ENCODE data around the gene PNMA1. TPM values are rescaled to one million over a fixed set of nuclear protein-coding genes. Genes with fewer than 3 reads are reported as not detected.
A peak's percentile ranks its signal among the peaks of the same experiment; 100 is the strongest.

The PNMA1 gene
- total and polyA plus RNA-seq, 2 of the 13 experiments (the other 11 are each of a cell fraction or from before 2014, with no cell fraction given): 7.0 to 8.3 TPM

GRCh38 chr14:73763396-73763795 is 49.2 kb upstream of the PNMA1 start (continued):
- TF ChIP-seq RERE (CRISPR knock-in tag; IDR thresholded peaks at IDR 0.05; ENCODE audit: low read depth): no peak
- TF ChIP-seq, protein P1, sequence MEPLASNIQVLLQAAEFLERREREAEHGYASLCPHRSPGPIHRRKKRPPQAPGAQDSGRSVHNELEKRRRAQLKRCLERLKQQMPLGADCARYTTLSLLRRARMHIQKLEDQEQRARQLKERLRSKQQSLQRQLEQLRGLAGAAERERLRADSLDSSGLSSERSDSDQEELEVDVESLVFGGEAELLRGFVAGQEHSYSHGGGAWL (CRISPR knock-in tag; IDR thresholded peaks at IDR 0.05): no peak
- TF ChIP-seq CREB1 (IDR thresholded peaks at IDR 0.05): no peak
- TF ChIP-seq CREB1 (CRISPR knock-in tag; IDR thresholded peaks at IDR 0.05): peak; percentile 44; the same call in 1 of the 2 replicates
- TF ChIP-seq TGIF2 (CRISPR knock-in tag; IDR thresholded peaks at IDR 0.05): peak; percentile 37; the same call in 1 of the 2 replicates
- no peak for TF ChIP-seq ZNF746 (CRISPR knock-in tag; IDR thresholded peaks at IDR 0.05)
- no peak for TF ChIP-seq REXO4 (CRISPR knock-in tag; IDR thresholded peaks at IDR 0.05; ENCODE audit: borderline replicate concordance)
- TF ChIP-seq ARID2 (CRISPR knock-in tag; IDR thresholded peaks at IDR 0.05; ENCODE audit: borderline replicate concordance): no peak
- no peak for TF ChIP-seq LRRFIP1 (CRISPR knock-in tag; conservative IDR thresholded peaks at IDR 0.05)
- TF ChIP-seq, protein P2, sequence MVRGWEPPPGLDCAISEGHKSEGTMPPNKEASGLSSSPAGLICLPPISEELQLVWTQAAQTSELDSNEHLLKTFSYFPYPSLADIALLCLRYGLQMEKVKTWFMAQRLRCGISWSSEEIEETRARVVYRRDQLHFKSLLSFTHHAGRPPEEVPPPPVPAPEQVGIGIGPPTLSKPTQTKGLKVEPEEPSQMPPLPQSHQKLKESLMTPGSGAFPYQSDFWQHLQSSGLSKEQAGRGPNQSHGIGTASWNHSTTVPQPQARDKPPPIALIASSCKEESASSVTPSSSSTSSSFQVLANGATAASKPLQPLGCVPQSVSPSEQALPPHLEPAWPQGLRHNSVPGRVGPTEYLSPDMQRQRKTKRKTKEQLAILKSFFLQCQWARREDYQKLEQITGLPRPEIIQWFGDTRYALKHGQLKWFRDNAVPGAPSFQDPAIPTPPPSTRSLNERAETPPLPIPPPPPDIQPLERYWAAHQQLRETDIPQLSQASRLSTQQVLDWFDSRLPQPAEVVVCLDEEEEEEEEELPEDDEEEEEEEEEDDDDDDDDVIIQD (CRISPR knock-in tag; IDR thresholded peaks at IDR 0.05; ENCODE audit: low read depth): no peak
- no peak for TF ChIP-seq PHF8 (CRISPR knock-in tag; IDR thresholded peaks at IDR 0.05)
- no peak for TF ChIP-seq SRSF9 (IDR thresholded peaks at IDR 0.05; ENCODE audit: borderline replicate concordance, insufficient read depth, low read depth, low read length, poor library complexity, severe bottlenecking)
- peak; percentile 82; the same call in 1 of the 2 replicates for TF ChIP-seq FOXK1 (CRISPR knock-in tag; IDR thresholded peaks at IDR 0.05; ENCODE audit: borderline replicate concordance, low read depth)
- TF ChIP-seq TEAD2 (CRISPR knock-in tag; IDR thresholded peaks at IDR 0.05): no peak
- no peak for TF ChIP-seq SOX13 (IDR thresholded peaks at IDR 0.05)
- peak in 1 of 2 experiments; percentile 69; a peak in 2 of 4 replicates for TF ChIP-seq SOX13 (CRISPR knock-in tag; conservative IDR thresholded peaks at IDR 0.05 in 1 of 2, IDR thresholded peaks at IDR 0.05 in 1 of 2)
- no peak for TF ChIP-seq E2F1 (CRISPR knock-in tag; IDR thresholded peaks at IDR 0.05)
- TF ChIP-seq, protein P3, sequence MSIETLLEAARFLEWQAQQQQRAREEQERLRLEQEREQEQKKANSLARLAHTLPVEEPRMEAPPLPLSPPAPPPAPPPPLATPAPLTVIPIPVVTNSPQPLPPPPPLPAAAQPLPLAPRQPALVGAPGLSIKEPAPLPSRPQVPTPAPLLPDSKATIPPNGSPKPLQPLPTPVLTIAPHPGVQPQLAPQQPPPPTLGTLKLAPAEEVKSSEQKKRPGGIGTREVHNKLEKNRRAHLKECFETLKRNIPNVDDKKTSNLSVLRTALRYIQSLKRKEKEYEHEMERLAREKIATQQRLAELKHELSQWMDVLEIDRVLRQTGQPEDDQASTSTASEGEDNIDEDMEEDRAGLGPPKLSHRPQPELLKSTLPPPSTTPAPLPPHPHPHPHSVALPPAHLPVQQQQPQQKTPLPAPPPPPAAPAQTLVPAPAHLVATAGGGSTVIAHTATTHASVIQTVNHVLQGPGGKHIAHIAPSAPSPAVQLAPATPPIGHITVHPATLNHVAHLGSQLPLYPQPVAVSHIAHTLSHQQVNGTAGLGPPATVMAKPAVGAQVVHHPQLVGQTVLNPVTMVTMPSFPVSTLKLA (IDR thresholded peaks at IDR 0.05): peak; percentile 66; the same call in 1 of the 2 replicates

Measured in HepG2 (cell line).